Measurements from ENCODE around the gene HFE. TPM values are rescaled to one million over a fixed set of nuclear protein-coding genes. Genes with fewer than 3 reads are reported as not detected.
A peak's percentile ranks its signal among the peaks of the same experiment; 100 is the strongest.

Gene HFE
- total and polyA plus RNA-seq, 2 of the 13 experiments (the other 11 are each of a cell fraction or from before 2014, with no cell fraction given), result 3.7 to 6.3 TPM

DNA sequence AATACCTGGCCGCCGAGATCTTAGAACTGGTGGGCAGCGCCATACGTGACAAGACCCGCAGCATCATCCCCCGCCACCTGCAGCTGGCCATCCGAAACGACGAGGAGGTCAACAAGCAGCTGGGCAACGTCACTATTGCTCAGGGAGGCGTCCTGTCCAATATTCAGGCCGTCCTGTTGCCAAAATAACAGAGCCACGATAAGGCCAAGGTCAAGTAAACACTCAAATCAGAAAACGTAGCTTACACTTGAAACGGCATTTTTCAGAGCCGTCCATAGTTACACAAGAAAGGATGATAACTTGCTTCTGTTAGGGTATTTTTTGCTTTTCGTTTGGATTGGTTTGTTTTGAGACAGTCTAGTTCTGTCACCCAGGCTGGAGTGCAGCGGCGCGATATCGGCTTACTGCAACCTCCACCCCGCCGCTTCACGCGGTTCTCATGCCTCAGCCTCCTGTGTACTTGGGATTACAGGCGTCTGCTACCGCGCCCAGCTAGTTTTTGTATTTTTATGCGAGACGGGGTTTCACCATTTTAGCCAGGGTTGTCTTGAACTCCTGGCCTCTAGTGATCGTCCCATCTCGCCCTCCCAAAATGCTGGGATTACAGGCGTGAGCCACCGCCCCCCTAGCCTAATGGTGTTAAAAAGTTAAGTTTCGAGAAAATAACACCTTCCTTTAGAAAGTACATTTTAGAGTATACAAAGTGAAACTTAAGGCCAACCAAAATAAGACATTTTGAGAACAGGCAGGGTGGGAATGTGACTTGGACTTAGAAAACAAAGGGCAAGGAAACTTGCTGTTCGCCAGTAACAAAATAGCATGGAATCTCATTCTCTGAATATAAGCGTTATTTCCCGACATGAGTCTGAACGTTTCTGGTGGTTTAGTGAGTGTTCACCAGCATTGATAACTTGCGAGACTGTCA lies 42.8 kb upstream of the HFE start (continued):
- no peak for TF ChIP-seq ERF (CRISPR knock-in tag; IDR thresholded peaks at IDR 0.05)
- no peak for TF ChIP-seq CHD2 (IDR thresholded peaks at IDR 0.05; ENCODE audit: low read depth, low read length)
- TF ChIP-seq ZFP36 (IDR thresholded peaks at IDR 0.05; ENCODE audit: borderline replicate concordance, low read depth, low read length, partially characterized antibody), result no peak
- TF ChIP-seq, protein P1, sequence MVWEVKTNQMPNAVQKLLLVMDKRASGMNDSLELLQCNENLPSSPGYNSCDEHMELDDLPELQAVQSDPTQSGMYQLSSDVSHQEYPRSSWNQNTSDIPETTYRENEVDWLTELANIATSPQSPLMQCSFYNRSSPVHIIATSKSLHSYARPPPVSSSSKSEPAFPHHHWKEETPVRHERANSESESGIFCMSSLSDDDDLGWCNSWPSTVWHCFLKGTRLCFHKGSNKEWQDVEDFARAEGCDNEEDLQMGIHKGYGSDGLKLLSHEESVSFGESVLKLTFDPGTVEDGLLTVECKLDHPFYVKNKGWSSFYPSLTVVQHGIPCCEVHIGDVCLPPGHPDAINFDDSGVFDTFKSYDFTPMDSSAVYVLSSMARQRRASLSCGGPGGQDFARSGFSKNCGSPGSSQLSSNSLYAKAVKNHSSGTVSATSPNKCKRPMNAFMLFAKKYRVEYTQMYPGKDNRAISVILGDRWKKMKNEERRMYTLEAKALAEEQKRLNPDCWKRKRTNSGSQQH (CRISPR knock-in tag; IDR thresholded peaks at IDR 0.05; ENCODE audit: low read depth), result peak; percentile 30; the same call in 1 of the 2 replicates
- TF ChIP-seq ZNF746 (CRISPR knock-in tag; IDR thresholded peaks at IDR 0.05), result no peak
- peak; percentile 64 for TF ChIP-seq RBFOX2 (IDR thresholded peaks at IDR 0.05; ENCODE audit: low read depth, low read length)
- no peak for TF ChIP-seq SRSF4 (IDR thresholded peaks at IDR 0.05; ENCODE audit: low read depth, low read length, poor library complexity, severe bottlenecking)
- TF ChIP-seq SSRP1 (CRISPR knock-in tag; IDR thresholded peaks at IDR 0.05), result peak; percentile 77; the same call in 1 of the 2 replicates
- TF ChIP-seq, protein P2, sequence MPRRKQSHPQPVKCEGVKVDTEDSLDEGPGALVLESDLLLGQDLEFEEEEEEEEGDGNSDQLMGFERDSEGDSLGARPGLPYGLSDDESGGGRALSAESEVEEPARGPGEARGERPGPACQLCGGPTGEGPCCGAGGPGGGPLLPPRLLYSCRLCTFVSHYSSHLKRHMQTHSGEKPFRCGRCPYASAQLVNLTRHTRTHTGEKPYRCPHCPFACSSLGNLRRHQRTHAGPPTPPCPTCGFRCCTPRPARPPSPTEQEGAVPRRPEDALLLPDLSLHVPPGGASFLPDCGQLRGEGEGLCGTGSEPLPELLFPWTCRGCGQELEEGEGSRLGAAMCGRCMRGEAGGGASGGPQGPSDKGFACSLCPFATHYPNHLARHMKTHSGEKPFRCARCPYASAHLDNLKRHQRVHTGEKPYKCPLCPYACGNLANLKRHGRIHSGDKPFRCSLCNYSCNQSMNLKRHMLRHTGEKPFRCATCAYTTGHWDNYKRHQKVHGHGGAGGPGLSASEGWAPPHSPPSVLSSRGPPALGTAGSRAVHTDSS (CRISPR knock-in tag; conservative IDR thresholded peaks at IDR 0.05), result no peak
- 0 out of 2 replicates have a peak, but pooled peaks have one; percentile 11 for TF ChIP-seq ZNF629 (CRISPR knock-in tag; conservative IDR thresholded peaks at IDR 0.05)
- TF ChIP-seq ZNF883 (CRISPR knock-in tag; IDR thresholded peaks at IDR 0.05; ENCODE audit: not compliant biosample characterization), result no peak
- no peak for TF ChIP-seq MAZ (IDR thresholded peaks at IDR 0.05; ENCODE audit: borderline replicate concordance, low read depth, low read length)
- TF ChIP-seq MAZ (CRISPR knock-in tag; IDR thresholded peaks at IDR 0.05; ENCODE audit: low read depth), result no peak; the same call in 1 of the 2 replicates
- no peak for TF ChIP-seq ZNF225 (CRISPR knock-in tag; IDR thresholded peaks at IDR 0.05)
- TF ChIP-seq ZNF382 (CRISPR knock-in tag; IDR thresholded peaks at IDR 0.05; ENCODE audit: borderline replicate concordance), result no peak
- no peak for TF ChIP-seq TEAD3 (CRISPR knock-in tag; optimal IDR thresholded peaks at IDR 0.05; ENCODE audit: borderline replicate concordance)
- peak; percentile 55; the same call in 1 of the 2 replicates for TF ChIP-seq TBX2 (CRISPR knock-in tag; IDR thresholded peaks at IDR 0.05; ENCODE audit: borderline replicate concordance)
- TF ChIP-seq ZBTB20 (CRISPR knock-in tag; IDR thresholded peaks at IDR 0.05; ENCODE audit: borderline replicate concordance, low read depth), result no peak
- TF ChIP-seq, protein P3, sequence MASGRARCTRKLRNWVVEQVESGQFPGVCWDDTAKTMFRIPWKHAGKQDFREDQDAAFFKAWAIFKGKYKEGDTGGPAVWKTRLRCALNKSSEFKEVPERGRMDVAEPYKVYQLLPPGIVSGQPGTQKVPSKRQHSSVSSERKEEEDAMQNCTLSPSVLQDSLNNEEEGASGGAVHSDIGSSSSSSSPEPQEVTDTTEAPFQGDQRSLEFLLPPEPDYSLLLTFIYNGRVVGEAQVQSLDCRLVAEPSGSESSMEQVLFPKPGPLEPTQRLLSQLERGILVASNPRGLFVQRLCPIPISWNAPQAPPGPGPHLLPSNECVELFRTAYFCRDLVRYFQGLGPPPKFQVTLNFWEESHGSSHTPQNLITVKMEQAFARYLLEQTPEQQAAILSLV (CRISPR knock-in tag; IDR thresholded peaks at IDR 0.05; ENCODE audit: borderline replicate concordance), result peak; percentile 80; the same call in 1 of the 2 replicates
- 0 out of 2 replicates have a peak, but pooled peaks have one; percentile 43 for TF ChIP-seq KDM3A (CRISPR knock-in tag; IDR thresholded peaks at IDR 0.05; ENCODE audit: low read depth)
- TF ChIP-seq CENPT (CRISPR knock-in tag; IDR thresholded peaks at IDR 0.05; ENCODE audit: low read depth), result no peak
- TF ChIP-seq SMAD3 (CRISPR knock-in tag; IDR thresholded peaks at IDR 0.05), result peak; percentile 51
- TF ChIP-seq ZFX (CRISPR knock-in tag; IDR thresholded peaks at IDR 0.05; ENCODE audit: low read depth), result peak; percentile 27; the same call in 1 of the 2 replicates
- 0 out of 2 replicates have a peak, but pooled peaks have one; percentile 56 for TF ChIP-seq KLF15 (CRISPR knock-in tag; IDR thresholded peaks at IDR 0.05; ENCODE audit: borderline replicate concordance)
- no peak; the same call in 1 of the 2 replicates for TF ChIP-seq SNAPC2 (CRISPR knock-in tag; IDR thresholded peaks at IDR 0.05)
- TF ChIP-seq JUND (CRISPR knock-in tag; IDR thresholded peaks at IDR 0.05), result peak; percentile 70; the same call in 1 of the 2 replicates
